NK-92 (cell line): ENCODE results near the gene PDE11A.
"Not testable (repeated sequence)": the region's sequence is repeated elsewhere in the genome, so short reads cannot be mapped to it uniquely, and the experiment has no call there.

ENCODE experiments used
- DNase-seq: peaks from one replicate; lab custom pipeline; 2025; ENCODE audit not compliant: unreplicated experiment; lab: John Stamatoyannopoulos, UW

The PDE11A gene

GRCh38 chr2:177886824-177887223 is 185.8 kb downstream of the PDE11A start:
- no peak for DNase-seq

- DNase-seq = no peak
Measured at GRCh38 chr2:177885828-177886466, 186.6 kb downstream of the PDE11A start.

GRCh38 chr2:177883177-177883576 is 189.4 kb downstream of the PDE11A start:
- no peak for DNase-seq

- no peak for DNase-seq
Measured at GRCh38 chr2:177882501-177882900, 190.1 kb downstream of the PDE11A start.

GRCh38 chr2:177881921-177882320 is 190.7 kb downstream of the PDE11A start:
- no peak for DNase-seq

DNA sequence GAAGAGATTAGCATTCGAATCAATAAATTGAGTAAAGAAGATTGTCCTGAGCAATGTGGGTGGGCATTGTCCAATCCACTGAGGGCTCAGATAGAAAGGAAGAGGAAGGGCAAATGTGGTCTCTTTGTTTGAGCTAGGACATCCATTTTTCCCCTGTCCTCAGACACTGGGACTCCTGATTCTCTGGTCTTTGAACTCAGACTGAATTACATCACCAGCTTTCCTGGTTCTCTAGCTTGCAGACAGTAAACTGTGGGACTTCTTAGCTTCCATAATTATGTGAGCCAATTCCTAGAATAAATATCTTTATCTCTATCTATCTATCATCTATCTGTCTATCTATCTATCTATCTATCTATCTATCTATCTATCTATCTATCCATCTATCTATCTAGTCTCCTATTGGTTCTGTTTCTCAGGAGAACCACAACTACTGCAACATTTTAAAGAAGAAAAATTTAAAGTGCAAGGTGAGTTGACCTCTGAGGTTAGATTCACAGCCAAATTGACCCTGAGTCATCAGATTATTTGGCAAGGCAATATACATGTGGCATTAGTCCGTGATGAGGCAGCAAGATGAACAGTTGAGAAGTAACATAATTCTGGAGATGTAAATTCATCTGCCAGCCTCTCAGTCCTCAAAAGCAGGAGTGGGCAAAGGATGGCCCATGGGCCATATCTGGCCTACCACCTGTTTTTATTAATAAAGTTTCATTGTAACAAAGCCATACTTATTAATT is 191.4 kb downstream of the PDE11A start:
- DNase-seq = no peak

DNA sequence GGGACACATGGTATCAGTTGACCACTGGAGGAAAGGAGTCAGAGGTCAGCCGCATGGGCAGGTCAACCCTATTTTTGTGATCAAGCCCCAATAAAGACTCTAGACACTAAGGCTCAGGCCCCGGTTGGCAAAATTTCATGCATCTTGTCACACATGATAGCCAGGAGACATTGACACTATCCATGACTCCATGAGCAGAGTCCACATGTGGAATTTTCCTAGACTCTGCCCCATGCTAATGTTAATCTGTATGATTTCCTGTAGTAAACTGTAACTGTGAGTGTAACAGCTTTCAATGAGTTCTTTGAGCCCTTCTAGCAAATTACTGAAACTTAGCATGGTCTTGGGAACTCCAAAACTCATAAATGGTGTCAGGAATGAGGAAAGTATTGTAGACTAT is 192.3 kb downstream of the PDE11A start:
- DNase-seq = no peak

- no peak for DNase-seq
Measured at GRCh38 chr2:177876950-177877349, 195.6 kb downstream of the PDE11A start.

- DNase-seq = no peak
Measured at GRCh38 chr2:177874686-177875085, 197.9 kb downstream of the PDE11A start.

- no peak for DNase-seq
Measured at GRCh38 chr2:177873915-177874314, 198.7 kb downstream of the PDE11A start.

GRCh38 chr2:177872286-177872685 is 200.3 kb downstream of the PDE11A start:
- no peak for DNase-seq

DNA sequence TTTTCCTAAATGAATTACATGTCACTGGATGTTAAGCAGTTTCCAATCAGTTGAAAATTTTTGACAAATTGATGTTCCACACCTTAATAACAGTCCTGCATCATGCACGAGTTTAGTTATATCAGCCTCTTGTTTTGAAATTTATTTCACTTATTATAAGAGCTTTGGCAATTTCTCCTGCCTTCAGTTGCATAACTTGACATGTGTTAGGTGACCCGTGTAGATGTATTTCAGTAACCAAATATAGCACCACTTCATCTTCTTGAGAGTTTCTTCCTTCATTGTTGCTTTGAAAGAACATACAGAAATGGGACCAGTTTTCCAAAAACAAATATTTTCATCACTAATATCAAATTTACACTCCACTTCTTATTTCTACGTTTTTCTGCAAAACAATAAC is 202.7 kb downstream of the PDE11A start:
- DNase-seq = no peak

DNA sequence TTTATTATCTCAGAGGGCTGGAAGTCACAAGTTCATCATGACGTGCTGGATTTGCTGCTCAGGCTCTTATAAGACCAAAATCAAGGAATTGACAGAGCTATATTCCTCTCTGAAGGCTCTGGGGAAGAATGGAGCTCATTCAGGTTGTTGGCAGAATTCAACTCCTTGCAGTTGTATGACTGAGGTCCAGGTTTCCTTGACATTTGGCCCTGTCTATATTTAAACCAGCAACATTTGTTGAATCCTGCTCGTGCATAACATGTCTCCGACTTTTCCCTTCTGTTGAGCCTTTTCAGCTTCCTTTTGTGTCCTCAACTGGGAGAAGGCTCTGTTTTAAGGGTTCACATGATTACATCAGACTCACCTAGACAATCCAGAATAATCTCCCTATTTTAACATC is 203.4 kb downstream of the PDE11A start:
- DNase-seq = no peak

DNA sequence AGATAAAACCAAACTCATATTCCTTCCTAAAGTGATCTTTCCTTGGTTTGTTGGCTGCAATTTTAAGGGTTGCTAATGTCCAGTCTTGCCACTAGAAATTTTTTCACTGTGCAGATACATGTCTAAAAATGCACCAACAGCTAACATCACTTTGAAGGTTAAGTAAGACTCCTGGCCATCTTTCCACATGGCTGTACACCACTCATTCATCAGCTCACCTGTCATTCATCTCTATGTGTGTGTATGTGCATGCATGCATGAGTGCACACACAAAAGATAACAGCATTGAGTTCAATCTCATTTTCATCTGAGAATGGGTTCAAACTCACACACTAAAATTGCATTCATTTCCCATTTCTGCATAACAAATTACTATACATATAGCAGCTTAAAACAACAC is 203.8 kb downstream of the PDE11A start:
- no peak for DNase-seq

DNA sequence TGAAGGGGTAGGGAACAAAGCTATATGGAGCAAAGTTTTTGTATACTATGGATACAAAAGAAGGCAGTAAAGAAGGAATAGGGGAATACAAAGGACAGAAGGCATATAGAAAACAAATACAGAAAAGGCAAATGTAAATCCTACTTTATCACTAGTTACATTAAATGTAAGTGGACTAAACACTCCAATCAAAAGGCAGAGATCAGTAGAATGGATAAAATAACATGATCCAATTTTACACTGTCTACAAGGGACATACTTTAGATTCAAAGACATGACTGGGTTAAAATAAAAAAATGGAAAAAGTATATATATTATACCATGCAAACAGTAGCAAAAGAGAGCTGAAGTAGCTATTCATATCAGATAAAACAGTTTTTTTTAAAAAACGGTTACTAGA is 215.0 kb downstream of the PDE11A start:
- no peak for DNase-seq

- DNase-seq = no peak
Measured at GRCh38 chr2:177852389-177852788, 220.2 kb downstream of the PDE11A start.

DNA sequence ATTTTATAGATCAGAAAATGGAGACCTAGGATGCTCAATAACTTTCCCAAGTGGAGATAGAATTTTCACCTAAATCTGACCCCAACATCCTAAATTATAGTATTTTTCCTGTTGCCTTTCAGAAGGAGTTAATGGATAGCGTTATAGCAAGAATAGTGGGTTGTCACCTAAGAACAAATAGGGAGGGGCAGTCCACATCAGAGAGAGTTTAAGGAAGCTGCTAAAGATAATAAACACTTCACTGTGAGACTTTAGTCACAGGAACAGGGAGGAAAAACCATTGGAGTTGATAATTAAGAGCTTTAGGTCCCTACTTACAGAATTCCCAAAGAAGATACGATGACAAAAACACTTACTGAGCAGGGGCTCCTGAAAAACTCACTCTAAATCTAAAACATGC is 229.4 kb downstream of the PDE11A start:
- DNase-seq = no peak

DNA sequence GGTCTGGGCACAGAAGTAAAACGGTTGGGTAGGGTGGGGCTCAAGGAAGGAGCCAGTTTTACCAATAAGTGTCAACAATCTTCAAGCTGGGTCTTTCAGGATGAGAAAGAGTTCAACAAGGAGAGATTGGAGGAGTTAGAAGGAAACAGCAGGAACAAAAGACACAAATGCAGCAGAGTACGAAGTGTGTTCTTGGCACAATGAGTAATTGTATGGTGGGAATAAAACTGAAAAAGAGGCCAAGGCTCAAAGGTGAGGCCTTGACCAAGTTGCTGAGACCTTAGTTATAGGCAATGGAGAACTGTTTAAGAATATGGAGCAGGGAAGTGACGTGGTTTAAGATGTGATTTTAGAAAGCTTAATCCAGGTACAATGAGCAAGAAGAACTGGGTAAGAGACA is 230.3 kb downstream of the PDE11A start:
- DNase-seq = no peak

GRCh38 chr2:177835418-177836204 is 237.0 kb downstream of the PDE11A start:
- DNase-seq = not testable (repeated sequence)

- DNase-seq = no peak
Measured at GRCh38 chr2:177832611-177833433, 239.8 kb downstream of the PDE11A start.

- DNase-seq = no peak
Measured at GRCh38 chr2:177830881-177831386, 241.6 kb downstream of the PDE11A start.
